HG02885 (cell line): Measurements from ENCODE around the gene ITGBL1.

Experiments used
- ATAC-seq: cut with Tn5 transposase; IDR thresholded peaks from one replicate; pipeline ENCODE4 v1.9.1; 2021; ENCODE audit warnings: mild to moderate bottlenecking; ENCODE audit not compliant: unreplicated experiment, poor library complexity

ITGBL1 gene

GRCh38 chr13:101545521-101545920 lies 93.0 kb downstream of the ITGBL1 start:
- ATAC-seq, result no peak

GRCh38 chr13:101552286-101552685 lies 99.8 kb downstream of the ITGBL1 start:
- no peak for ATAC-seq

- ATAC-seq, result no peak
Observed at GRCh38 chr13:101552786-101553185, 100.3 kb downstream of the ITGBL1 start.

- ATAC-seq, result no peak
Observed at GRCh38 chr13:101554420-101555125, 102.1 kb downstream of the ITGBL1 start.

GRCh38 chr13:101555610-101556009 lies 103.1 kb downstream of the ITGBL1 start:
- no peak for ATAC-seq

GRCh38 chr13:101556676-101557123 lies 104.2 kb downstream of the ITGBL1 start:
- ATAC-seq, result no peak

- no peak for ATAC-seq
Observed at GRCh38 chr13:101565317-101565716, 112.8 kb downstream of the ITGBL1 start.

GRCh38 chr13:101567841-101568240 lies 115.4 kb downstream of the ITGBL1 start:
- no peak for ATAC-seq

- ATAC-seq, result no peak
Observed at GRCh38 chr13:101569807-101570206, 117.3 kb downstream of the ITGBL1 start.

GRCh38 chr13:101570410-101570809 lies 117.9 kb downstream of the ITGBL1 start:
- no peak for ATAC-seq

GRCh38 chr13:101572456-101572855 lies 120.0 kb downstream of the ITGBL1 start:
- no peak for ATAC-seq

GRCh38 chr13:101575581-101575980 lies 123.1 kb downstream of the ITGBL1 start:
- no peak for ATAC-seq

GRCh38 chr13:101576455-101576854 lies 124.0 kb downstream of the ITGBL1 start:
- ATAC-seq, result no peak

GRCh38 chr13:101576977-101577376 lies 124.5 kb downstream of the ITGBL1 start:
- ATAC-seq, result no peak

- no peak for ATAC-seq
Observed at GRCh38 chr13:101579281-101579802, 126.9 kb downstream of the ITGBL1 start.

- no peak for ATAC-seq
Observed at GRCh38 chr13:101584331-101584730, 131.9 kb downstream of the ITGBL1 start.

- ATAC-seq, result no peak
Observed at GRCh38 chr13:101590479-101590878, 138.0 kb downstream of the ITGBL1 start.

- no peak for ATAC-seq
Observed at GRCh38 chr13:101594936-101595335, 142.5 kb downstream of the ITGBL1 start.

- no peak for ATAC-seq
Observed at GRCh38 chr13:101596803-101597202, 144.3 kb downstream of the ITGBL1 start.

GRCh38 chr13:101611491-101612475 lies 159.3 kb downstream of the ITGBL1 start:
- no peak for ATAC-seq

- no peak for ATAC-seq
Observed at GRCh38 chr13:101612735-101613134, 160.3 kb downstream of the ITGBL1 start.
